Measurements from ENCODE around the gene SLC25A39. TPM values are rescaled to one million over a fixed set of nuclear protein-coding genes. Genes with fewer than 3 reads are reported as not detected.
A peak's percentile ranks its signal among the peaks of the same experiment; 100 is the strongest.

The SLC25A39 gene
- total RNA-seq, 2 donors from 2014 or later, result 75.9 to 76.5 TPM

GRCh38 chr17:44310188-44310587 lies 14.4 kb downstream of the SLC25A39 start:
- Mint-ChIP-seq H3K4me3 (peak overlapping the region; percentile 72), H3K27ac (no peak overlapping the region), H3K4me1 (peaks cover 13% of the 10 kb centered on the region), H3K27me3 (peaks cover 33% of the 10 kb centered on the region), H3K36me3 (ENCODE audit: low read depth) (peaks cover 4% of the 10 kb centered on the region)
- ATAC-seq (no peak), DNase-seq (no peak)
- no peaks in the 10 kb centered on the region for H3K9me3 ChIP-seq (ENCODE audit: control insufficient read depth, low read length, poor library complexity, severe bottlenecking)

DNA sequence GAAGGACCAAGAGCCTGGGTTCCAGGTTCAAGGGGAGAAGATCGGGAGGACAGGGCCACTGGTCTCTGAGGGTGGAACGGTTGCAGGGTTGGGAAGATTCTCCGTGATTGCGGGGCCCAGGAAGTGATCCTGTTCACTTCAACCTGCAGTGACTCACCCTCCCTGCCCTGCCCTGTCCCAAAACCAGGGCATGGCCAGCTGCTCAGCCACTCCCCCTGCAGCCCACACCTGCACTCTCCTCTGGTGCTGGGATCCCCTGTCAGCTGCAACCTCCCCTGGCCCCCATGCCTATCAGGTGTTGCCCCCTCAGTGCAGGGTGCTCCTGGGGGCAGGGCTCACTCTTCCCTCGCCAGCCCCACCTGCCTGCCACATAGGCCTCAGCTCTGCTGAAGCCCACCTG lies 15.2 kb downstream of the SLC25A39 start:
- Mint-ChIP-seq H3K4me3 (peak overlapping the region; percentile 72), H3K36me3 (ENCODE audit: low read depth) (peaks cover 4% of the 10 kb centered on the region), H3K4me1 (peaks cover 13% of the 10 kb centered on the region), H3K27ac (no peak overlapping the region), H3K27me3 (peaks cover 39% of the 10 kb centered on the region)
- DNase-seq (no peak), ATAC-seq (no peak)
- no peaks in the 10 kb centered on the region for H3K9me3 ChIP-seq (ENCODE audit: control insufficient read depth, low read length, poor library complexity, severe bottlenecking)

DNA sequence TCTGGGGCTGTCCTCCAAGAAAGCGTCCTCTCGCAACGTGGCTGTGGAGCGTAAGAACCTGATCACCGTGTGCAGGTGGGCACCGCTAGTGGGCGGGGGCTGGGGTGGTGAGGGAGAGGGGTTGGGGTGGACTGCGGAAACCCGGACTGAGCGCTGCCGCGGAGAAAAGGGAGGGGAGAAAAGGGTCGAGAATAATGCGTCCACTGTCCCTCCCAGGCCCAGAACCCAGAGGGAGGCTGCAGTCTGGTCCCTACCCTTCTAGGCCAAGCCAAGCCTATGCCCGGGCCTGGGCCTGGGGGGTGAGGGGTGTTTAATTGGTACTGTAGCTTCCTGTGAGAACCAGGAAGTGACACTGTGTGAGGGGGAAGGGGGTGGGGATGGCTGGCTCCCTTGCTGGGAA lies 15.8 kb downstream of the SLC25A39 start:
- DNase-seq, result no peak
- Mint-ChIP-seq H3K36me3 (ENCODE audit: low read depth) (peaks cover 2% of the 10 kb centered on the region), H3K4me3 (peak overlapping the region; percentile 36), H3K27me3 (peaks cover 37% of the 10 kb centered on the region), H3K27ac (no peak overlapping the region), H3K4me1 (peaks cover 11% of the 10 kb centered on the region)
- ATAC-seq, result peak; percentile 2
- H3K9me3 ChIP-seq (ENCODE audit: control insufficient read depth, low read length, poor library complexity, severe bottlenecking), result no peaks in the 10 kb centered on the region

DNA sequence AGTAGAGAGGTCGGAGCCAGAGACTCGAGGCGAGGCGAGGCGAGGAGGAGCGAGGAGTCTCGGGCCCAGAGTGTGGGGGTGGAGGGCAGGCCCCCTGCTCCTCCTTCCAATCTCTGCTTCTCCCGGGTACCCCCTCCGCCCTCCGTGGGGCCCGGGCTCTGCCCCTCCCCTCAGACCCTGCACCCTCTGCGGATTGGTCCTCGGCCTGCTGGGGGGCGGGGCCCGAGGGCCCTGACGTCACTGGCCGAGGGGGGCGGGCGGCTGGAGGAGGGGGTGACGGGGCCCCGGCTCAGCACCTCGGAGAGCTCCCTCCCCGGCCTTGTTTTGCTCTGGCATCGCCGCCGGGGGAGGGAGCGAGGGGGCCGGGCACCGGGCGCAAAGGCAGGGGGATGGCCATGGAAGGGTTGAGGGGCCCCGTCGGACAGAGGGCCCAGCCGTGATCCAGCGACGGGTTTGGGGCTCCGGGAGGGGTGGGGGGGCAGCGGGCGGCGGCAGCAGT lies 16.3 kb downstream of the SLC25A39 start, which contains the start of gene RUNDC3A:
TSS of gene RUNDC3A (plus strand) at position 282 of the 499 bp plus-strand sequence. CDS start 232 bp downstream, outside the sequence.
- peak within 1 kb of the TSS; percentile 74 for H3K4me3 Mint-ChIP-seq
- H3K9me3 ChIP-seq (ENCODE audit: control insufficient read depth, low read length, poor library complexity, severe bottlenecking), result no peaks in the 10 kb centered on the region
- H3K27ac Mint-ChIP-seq, result no peak within 1 kb of the TSS
- peaks cover 9% of the 10 kb centered on the region for H3K4me1 Mint-ChIP-seq
- peaks cover 2% of the 10 kb centered on the region for H3K36me3 Mint-ChIP-seq (ENCODE audit: low read depth)
- DNase-seq (peak; percentile 79 to 88 (median 80)), ATAC-seq (peak; percentile 95)
- H3K27me3 Mint-ChIP-seq, result peaks cover 37% of the 10 kb centered on the region

DNA sequence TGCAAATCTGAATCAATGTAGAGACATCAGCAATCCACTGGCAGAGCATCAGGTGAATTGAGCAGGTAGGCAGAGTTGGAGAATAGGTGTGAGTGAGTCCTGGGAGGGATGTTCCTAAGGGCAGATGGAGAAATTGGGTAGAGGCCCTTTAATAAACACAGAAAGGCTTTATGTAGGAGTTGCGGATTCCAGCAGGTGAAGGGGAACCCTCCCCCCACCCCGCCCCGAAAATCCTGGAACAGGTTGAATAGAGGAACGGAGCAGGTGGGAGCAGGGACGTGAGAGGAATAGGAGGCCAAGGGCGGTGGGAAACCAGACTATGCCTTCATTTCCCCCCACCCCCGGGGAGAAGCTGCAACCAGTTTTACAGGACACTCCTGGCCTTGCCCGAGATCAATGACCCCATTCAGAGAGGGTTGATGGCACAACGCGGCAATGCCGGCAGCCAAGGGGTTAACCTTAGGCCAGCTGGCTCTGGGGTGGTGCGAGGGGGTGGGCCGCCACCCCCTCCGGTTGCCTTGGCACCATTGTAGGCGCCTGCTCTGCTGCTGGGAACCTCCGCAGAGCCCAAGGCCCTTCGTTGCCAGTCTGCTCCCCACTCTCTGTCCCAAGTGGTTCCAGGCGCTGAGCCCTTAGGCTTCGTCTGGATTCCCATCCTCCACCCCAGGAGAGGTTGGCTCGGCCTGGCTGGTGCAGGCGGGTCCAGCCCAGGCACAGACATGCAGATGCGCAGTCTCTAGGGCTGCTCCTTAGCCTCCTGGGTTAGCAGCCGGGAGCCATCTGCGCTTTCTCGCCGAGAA lies 17.0 kb downstream of the SLC25A39 start:
- DNase-seq (no peak), ATAC-seq (peak; percentile 39)
- Mint-ChIP-seq H3K36me3 (ENCODE audit: low read depth) (peaks cover 2% of the 10 kb centered on the region), H3K4me3 (peak overlapping the region; percentile 74), H3K27me3 (peaks cover 32% of the 10 kb centered on the region), H3K27ac (no peak overlapping the region), H3K4me1 (peaks cover 9% of the 10 kb centered on the region)
- no peaks in the 10 kb centered on the region for H3K9me3 ChIP-seq (ENCODE audit: control insufficient read depth, low read length, poor library complexity, severe bottlenecking)

DNA sequence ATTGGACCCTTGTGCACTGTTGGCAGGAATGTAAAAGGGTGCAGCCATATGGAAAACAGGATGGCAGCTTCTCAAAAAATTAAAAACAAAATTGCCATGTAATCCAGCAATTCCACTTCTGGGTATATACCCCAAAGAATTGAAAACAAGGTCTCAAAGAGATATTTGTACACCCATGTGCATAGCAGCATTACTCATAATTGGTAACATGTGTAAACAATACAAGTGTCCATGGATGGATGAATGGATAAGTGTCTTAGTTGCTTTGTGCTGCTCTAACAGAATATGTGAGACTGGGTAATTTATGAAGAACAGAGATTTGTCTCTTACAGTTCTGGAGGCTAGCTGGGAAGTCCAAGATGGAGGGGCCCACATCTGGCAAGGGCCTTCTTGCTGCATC lies 20.0 kb downstream of the SLC25A39 start:
- peaks cover 35% of the 10 kb centered on the region for H3K27me3 Mint-ChIP-seq
- no peaks in the 10 kb centered on the region for H3K9me3 ChIP-seq (ENCODE audit: control insufficient read depth, low read length, poor library complexity, severe bottlenecking)
- no peak overlapping the region for H3K4me3 Mint-ChIP-seq
- DNase-seq, result no peak
- H3K36me3 Mint-ChIP-seq (ENCODE audit: low read depth), result no peaks in the 10 kb centered on the region
- H3K4me1 Mint-ChIP-seq, result peaks cover 6% of the 10 kb centered on the region
- H3K27ac Mint-ChIP-seq, result no peak overlapping the region
- no peak for ATAC-seq

GRCh38 chr17:44297975-44298374 lies 26.6 kb downstream of the SLC25A39 start:
- no peak for ATAC-seq
- Mint-ChIP-seq H3K36me3 (ENCODE audit: low read depth) (no peaks in the 10 kb centered on the region), H3K4me3 (no peak overlapping the region), H3K4me1 (peaks cover 5% of the 10 kb centered on the region), H3K27me3 (peaks cover 17% of the 10 kb centered on the region), H3K27ac (no peak overlapping the region)
- DNase-seq, result no peak
- H3K9me3 ChIP-seq (ENCODE audit: control insufficient read depth, low read length, poor library complexity, severe bottlenecking), result no peaks in the 10 kb centered on the region

GRCh38 chr17:44293509-44294226 lies 31.0 kb downstream of the SLC25A39 start:
- no peak overlapping the region for H3K4me3 Mint-ChIP-seq
- ATAC-seq (peak; percentile 48), DNase-seq (no peak)
- H3K36me3 Mint-ChIP-seq (ENCODE audit: low read depth), result no peaks in the 10 kb centered on the region
- H3K4me1 Mint-ChIP-seq, result peaks cover 5% of the 10 kb centered on the region
- H3K27me3 Mint-ChIP-seq, result peaks cover 19% of the 10 kb centered on the region
- no peaks in the 10 kb centered on the region for H3K9me3 ChIP-seq (ENCODE audit: control insufficient read depth, low read length, poor library complexity, severe bottlenecking)
- H3K27ac Mint-ChIP-seq, result no peak overlapping the region

GRCh38 chr17:44287651-44288050 lies 37.0 kb downstream of the SLC25A39 start:
- ATAC-seq, result no peak
- peaks cover 7% of the 10 kb centered on the region for H3K4me1 Mint-ChIP-seq
- no peak overlapping the region for H3K4me3 Mint-ChIP-seq
- H3K27me3 Mint-ChIP-seq, result peaks cover 25% of the 10 kb centered on the region
- H3K27ac Mint-ChIP-seq, result no peak overlapping the region
- no peaks in the 10 kb centered on the region for H3K36me3 Mint-ChIP-seq (ENCODE audit: low read depth)
- no peak for DNase-seq
- no peaks in the 10 kb centered on the region for H3K9me3 ChIP-seq (ENCODE audit: control insufficient read depth, low read length, poor library complexity, severe bottlenecking)

- Mint-ChIP-seq H3K27ac (no peak overlapping the region), H3K36me3 (ENCODE audit: low read depth) (no peaks in the 10 kb centered on the region), H3K27me3 (peaks cover 25% of the 10 kb centered on the region), H3K4me1 (peaks cover 13% of the 10 kb centered on the region), H3K4me3 (no peak overlapping the region)
- no peak for ATAC-seq
- no peak for DNase-seq
- no peaks in the 10 kb centered on the region for H3K9me3 ChIP-seq (ENCODE audit: control insufficient read depth, low read length, poor library complexity, severe bottlenecking)
These were observed 40.6 kb downstream of the SLC25A39 start for GRCh38 chr17:44284024-44284400.

- ATAC-seq (no peak), DNase-seq (no peak)
- no peaks in the 10 kb centered on the region for H3K9me3 ChIP-seq (ENCODE audit: control insufficient read depth, low read length, poor library complexity, severe bottlenecking)
- H3K4me3 Mint-ChIP-seq, result no peak overlapping the region
- H3K27me3 Mint-ChIP-seq, result peaks cover 20% of the 10 kb centered on the region
- no peaks in the 10 kb centered on the region for H3K36me3 Mint-ChIP-seq (ENCODE audit: low read depth)
- peaks cover 12% of the 10 kb centered on the region for H3K4me1 Mint-ChIP-seq
- H3K27ac Mint-ChIP-seq, result no peak overlapping the region
These were observed 41.1 kb downstream of the SLC25A39 start for GRCh38 chr17:44283344-44284023.

- H3K4me1 Mint-ChIP-seq, result peaks cover 6% of the 10 kb centered on the region
- no peaks in the 10 kb centered on the region for H3K9me3 ChIP-seq (ENCODE audit: control insufficient read depth, low read length, poor library complexity, severe bottlenecking)
- no peaks in the 10 kb centered on the region for H3K36me3 Mint-ChIP-seq (ENCODE audit: low read depth)
- ATAC-seq (no peak), DNase-seq (no peak)
- H3K27ac Mint-ChIP-seq, result no peak overlapping the region
- no peak overlapping the region for H3K4me3 Mint-ChIP-seq
- H3K27me3 Mint-ChIP-seq, result peaks cover 9% of the 10 kb centered on the region
These were observed 42.4 kb downstream of the SLC25A39 start for GRCh38 chr17:44282264-44282663.

DNA sequence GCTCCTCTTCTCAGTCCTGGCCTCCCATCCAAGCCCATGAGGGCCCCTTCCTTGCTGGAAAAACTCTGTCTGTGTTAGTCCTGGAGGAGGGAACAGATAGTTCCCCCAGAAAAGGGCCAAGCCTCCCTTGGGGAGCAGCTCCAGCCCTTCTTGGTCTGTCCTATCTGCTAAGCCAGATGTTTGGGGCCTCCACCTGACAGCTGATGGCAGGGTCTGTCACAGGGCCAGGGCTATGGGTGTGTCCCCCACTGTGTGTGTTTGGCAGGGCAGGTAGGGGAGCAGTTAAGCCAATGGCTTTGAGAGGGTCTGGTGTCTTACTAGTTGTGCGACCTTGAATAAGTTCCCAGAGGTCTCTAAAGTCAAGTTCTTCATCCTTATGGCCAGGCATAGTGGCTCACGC lies 43.1 kb downstream of the SLC25A39 start:
- Mint-ChIP-seq H3K4me1 (peaks cover 6% of the 10 kb centered on the region), H3K27ac (no peak overlapping the region), H3K36me3 (ENCODE audit: low read depth) (no peaks in the 10 kb centered on the region), H3K4me3 (no peak overlapping the region), H3K27me3 (peaks cover 9% of the 10 kb centered on the region)
- DNase-seq (no peak), ATAC-seq (no peak)
- H3K9me3 ChIP-seq (ENCODE audit: control insufficient read depth, low read length, poor library complexity, severe bottlenecking), result no peaks in the 10 kb centered on the region

Measured in T-helper 17 cell (primary cell).